Activated T-helper 2 cell treated with anti-CD3 and anti-CD28 coated beads, Interferon-gamma antibody, Interleukin-2, Interleukin-4, amounts not matched to agents 10 μg/mL and 5 μg/mL and 100 μg/mL, durations not matched to agents 14 hours and 24 hours and 36 hours (primary cell): Measurements from ENCODE around the gene HSPG2. TPM values are rescaled to one million over a fixed set of nuclear protein-coding genes. Genes with fewer than 3 reads are reported as not detected.
A peak's percentile ranks its signal among the peaks of the same experiment; 100 is the strongest.
"Not testable (repeated sequence)": the region's sequence is repeated elsewhere in the genome, so short reads cannot be mapped to it uniquely, and the experiment has no call there.

ENCODE experiments used
- DNase-seq: peaks from one replicate; pipeline ENCODE4 v3.0.0; 2021; ENCODE audit warnings: low spot score
- H3K27ac Mint-ChIP-seq: one replicate; pipeline ENCODE4 v1.8.0; 2021; ENCODE audit warnings: mixed read lengths
- H3K27me3 Mint-ChIP-seq: one replicate; pipeline ENCODE4 v1.8.0; 2021; ENCODE audit warnings: low read depth, mixed read lengths
- H3K36me3 Mint-ChIP-seq: one replicate; pipeline ENCODE4 v1.8.0; 2021; ENCODE audit warnings: low read depth, mixed read lengths
- H3K4me1 Mint-ChIP-seq: one replicate; pipeline ENCODE4 v1.8.0; 2021; ENCODE audit warnings: low read depth, mixed read lengths
- H3K4me3 Mint-ChIP-seq: one replicate; pipeline ENCODE4 v1.8.0; 2021; ENCODE audit warnings: low read depth, mild to moderate bottlenecking, moderate library complexity, mixed read lengths
- H3K9me3 Mint-ChIP-seq: one replicate; pipeline ENCODE4 v1.8.0; 2021; ENCODE audit warnings: mixed read lengths
- intact Hi-C: fragments of 100-400 bp; cut with micrococcal nuclease; formaldehyde crosslinking; loops from one replicate; pipeline ENCODE4 v1.15.1; 2023
- total RNA-seq: library from RNA; stranded (reverse); gene quantifications from 2 replicates; pipeline ENCODE4 v1.2.3, GENCODE V29; 2022

HSPG2 gene
- total RNA-seq, 1 donor from 2014 or later, result 4.1 TPM

DNA sequence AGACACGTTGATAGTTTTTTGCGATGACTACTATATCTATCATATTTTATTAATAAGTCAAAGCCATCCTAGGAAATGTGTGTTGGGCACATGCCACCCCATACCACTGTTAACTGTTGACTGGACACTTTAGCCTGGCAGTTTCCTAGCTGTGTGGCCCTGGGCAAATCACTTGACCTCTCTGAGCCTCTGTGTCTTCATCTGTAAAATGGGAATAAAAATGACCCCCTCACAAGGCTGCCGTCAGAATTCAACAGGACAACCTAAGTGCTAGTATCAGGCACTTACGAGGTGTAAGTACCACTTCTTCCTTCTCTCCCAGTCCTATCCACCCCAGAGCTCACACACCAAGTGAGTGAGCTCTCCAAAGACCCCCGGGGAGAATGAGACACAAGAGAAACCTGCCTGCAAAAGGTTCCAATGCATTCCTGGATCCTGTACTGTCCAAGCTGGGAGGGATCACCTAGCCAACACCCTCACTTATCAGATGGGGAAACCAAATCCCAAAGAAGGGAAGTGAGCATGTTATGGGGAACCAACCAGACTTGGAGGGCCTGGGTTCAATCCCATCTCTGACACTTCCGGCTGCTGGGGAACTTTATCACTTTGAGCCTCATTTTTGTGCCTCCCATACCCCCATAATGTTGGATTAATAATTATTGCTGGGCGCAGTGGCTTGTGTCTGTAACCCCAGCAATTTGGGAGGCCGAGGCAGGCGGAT is 24.9 kb downstream of the HSPG2 start:
- Mint-ChIP-seq H3K4me3 (no peak overlapping the region), H3K9me3 (no peaks in the 10 kb centered on the region), H3K27ac (no peak overlapping the region), H3K4me1 (peaks cover 11% of the 10 kb centered on the region), H3K27me3 (no peaks in the 10 kb centered on the region), H3K36me3 (no peaks in the 10 kb centered on the region)
- no peak for DNase-seq
- intact Hi-C loops, result no loop called here

DNA sequence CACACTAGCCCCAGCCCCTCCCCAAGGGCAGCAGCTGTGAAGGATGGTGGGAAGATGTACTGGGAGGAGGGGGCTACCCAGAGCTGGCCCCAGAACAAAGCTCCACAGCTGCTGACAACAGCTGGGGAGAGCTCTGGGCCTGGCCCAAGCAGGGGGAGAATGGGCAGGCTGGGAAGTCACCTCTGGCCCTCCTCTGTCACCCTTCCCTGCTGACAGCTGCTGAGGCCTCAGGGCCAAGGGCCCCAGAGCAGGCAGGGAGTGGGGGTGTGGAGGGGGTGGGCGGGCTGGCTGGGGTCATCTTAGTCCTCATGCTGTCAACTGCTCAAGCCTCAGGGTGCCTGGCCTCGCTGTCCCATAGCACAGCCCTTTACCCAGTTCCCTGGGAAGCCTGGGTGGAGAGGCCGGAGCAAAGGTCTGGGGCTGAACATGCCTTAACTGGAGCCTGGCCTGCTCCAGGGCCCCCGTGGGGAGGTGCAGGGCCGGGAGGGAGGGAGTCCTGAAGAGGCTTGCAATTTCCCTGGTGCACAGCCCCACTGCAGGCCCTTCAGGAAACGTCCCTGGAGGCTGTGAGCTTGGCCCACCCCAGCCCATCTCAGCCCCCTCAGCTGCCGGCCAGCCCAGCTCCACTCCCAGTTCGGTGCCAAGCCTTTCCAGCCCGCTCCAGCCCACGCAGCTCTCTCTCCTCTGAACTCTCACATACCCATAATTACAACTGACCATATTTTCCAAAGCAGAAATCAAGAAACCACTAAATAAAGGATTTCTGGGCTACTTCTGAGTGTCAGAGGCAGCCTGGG is 25.7 kb downstream of the HSPG2 start:
- intact Hi-C loops, result no loop called here
- no peaks in the 10 kb centered on the region for H3K36me3 Mint-ChIP-seq
- H3K27me3 Mint-ChIP-seq, result no peaks in the 10 kb centered on the region
- H3K4me3 Mint-ChIP-seq, result no peak overlapping the region
- no peaks in the 10 kb centered on the region for H3K9me3 Mint-ChIP-seq
- no peak for DNase-seq
- no peak overlapping the region for H3K27ac Mint-ChIP-seq
- peaks cover 11% of the 10 kb centered on the region for H3K4me1 Mint-ChIP-seq

DNA sequence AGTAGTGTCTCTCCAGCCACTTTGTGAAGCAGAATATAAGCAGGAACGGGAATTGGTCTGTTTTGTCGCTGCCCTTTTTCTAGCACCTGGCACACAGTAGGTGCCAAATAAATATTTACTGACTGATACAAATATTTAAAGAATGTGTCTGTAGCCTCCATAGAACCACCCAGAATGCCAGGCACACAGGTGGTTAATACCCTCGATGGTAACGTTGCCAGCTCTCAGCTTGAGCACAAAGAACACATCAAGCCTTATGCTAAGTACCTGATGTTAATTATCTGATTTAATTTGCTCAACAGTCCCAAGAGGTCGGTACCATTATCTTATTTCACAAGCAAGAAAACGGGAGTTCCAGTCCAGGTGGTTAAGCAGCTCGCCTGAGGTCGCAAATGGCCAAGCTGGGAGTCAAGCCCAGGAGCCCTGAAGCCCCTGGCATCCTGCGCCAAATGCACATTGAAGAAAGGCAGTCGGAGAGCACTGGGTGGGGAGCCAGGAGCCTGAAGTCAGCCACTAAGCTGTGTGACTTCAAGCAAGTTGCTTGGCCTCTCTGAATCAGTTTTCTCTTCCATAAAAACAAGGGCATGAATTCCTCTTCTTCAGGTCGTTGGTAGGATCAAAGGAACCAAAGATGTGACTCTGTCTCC is 26.4 kb downstream of the HSPG2 start:
- Mint-ChIP-seq H3K4me1 (peaks cover 11% of the 10 kb centered on the region), H3K36me3 (no peaks in the 10 kb centered on the region), H3K9me3 (no peaks in the 10 kb centered on the region), H3K27ac (no peak overlapping the region), H3K4me3 (no peak overlapping the region), H3K27me3 (no peaks in the 10 kb centered on the region)
- intact Hi-C loops, result no loop called here
- DNase-seq, result no peak

GRCh38 chr1:21909787-21910503 is 27.2 kb downstream of the HSPG2 start:
- Mint-ChIP-seq H3K4me3 (peak overlapping the region; percentile 8), H3K27ac (peak overlapping the region; percentile 67), H3K36me3 (no peaks in the 10 kb centered on the region), H3K4me1 (peaks cover 16% of the 10 kb centered on the region), H3K9me3 (no peaks in the 10 kb centered on the region), H3K27me3 (no peaks in the 10 kb centered on the region)
- DNase-seq, result no peak
- intact Hi-C loops, result no loop called here

- DNase-seq, result no peak
- peak overlapping the region; percentile 67 for H3K27ac Mint-ChIP-seq
- no peaks in the 10 kb centered on the region for H3K36me3 Mint-ChIP-seq
- H3K27me3 Mint-ChIP-seq, result no peaks in the 10 kb centered on the region
- H3K4me1 Mint-ChIP-seq, result peaks cover 18% of the 10 kb centered on the region
- intact Hi-C loops, result no loop called here
- no peaks in the 10 kb centered on the region for H3K9me3 Mint-ChIP-seq
- peak overlapping the region; percentile 8 for H3K4me3 Mint-ChIP-seq
Measured at GRCh38 chr1:21909286-21909759, 27.8 kb downstream of the HSPG2 start.

DNA sequence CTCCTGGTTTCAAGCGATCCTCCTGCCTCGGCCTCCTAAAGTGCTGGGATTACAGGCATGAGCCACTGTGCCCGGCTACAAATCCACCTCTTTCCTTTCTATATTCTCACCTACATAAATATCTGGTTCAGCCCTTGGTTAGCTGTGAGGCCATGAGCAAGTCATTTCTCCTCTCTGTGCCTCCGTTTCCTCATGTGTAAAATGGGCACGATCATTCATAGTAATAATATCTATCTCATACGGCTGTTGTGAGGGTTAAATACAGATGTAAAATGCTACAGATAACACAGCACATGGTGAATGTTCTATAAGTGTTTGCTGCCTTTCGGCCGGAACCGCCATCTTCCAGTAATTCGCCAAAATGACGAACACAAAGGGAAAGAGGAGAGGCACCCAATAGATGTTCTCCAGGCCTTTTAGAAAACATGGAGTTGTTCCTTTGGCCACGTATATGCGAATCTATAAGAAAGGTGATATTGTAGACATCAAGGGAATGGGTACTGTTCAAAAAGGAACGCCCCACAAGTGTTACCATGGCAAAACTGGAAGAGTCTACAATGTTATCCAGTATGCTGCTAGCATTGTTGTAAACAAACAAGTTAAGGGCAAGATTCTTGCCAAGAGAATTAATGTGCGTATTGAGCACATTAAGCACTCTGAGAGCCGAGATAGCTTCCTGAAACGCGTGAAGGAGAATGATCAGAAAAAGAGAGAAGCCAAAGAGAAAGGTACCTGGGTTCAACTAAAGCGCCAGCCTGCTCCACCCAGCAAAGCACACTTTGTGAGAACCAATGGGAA is 29.2 kb downstream of the HSPG2 start:
- H3K4me1 Mint-ChIP-seq, result peaks cover 14% of the 10 kb centered on the region
- intact Hi-C loops, H3K27ac Mint-ChIP-seq, H3K27me3 Mint-ChIP-seq, H3K9me3 Mint-ChIP-seq, H3K4me3 Mint-ChIP-seq, DNase-seq, H3K36me3 Mint-ChIP-seq: not testable (repeated sequence)

DNA sequence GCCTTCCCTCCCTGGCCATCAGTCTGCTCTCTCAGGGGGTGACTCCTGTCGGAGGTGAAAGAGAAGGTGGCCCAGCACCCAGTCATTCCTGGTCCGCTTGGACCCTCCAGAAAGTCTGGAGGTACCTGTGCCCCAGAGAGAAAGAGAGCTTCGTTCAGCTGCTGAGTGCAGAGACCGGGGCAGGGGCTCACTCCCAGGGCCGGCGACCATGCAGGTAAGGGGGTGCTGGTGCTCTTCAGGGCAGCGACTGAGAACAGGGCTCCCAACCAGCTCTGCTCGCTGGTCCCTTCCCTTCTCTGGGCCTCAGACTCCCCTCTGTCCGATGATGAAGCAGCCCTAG is 30.1 kb downstream of the HSPG2 start:
- no peaks in the 10 kb centered on the region for H3K36me3 Mint-ChIP-seq

DNA sequence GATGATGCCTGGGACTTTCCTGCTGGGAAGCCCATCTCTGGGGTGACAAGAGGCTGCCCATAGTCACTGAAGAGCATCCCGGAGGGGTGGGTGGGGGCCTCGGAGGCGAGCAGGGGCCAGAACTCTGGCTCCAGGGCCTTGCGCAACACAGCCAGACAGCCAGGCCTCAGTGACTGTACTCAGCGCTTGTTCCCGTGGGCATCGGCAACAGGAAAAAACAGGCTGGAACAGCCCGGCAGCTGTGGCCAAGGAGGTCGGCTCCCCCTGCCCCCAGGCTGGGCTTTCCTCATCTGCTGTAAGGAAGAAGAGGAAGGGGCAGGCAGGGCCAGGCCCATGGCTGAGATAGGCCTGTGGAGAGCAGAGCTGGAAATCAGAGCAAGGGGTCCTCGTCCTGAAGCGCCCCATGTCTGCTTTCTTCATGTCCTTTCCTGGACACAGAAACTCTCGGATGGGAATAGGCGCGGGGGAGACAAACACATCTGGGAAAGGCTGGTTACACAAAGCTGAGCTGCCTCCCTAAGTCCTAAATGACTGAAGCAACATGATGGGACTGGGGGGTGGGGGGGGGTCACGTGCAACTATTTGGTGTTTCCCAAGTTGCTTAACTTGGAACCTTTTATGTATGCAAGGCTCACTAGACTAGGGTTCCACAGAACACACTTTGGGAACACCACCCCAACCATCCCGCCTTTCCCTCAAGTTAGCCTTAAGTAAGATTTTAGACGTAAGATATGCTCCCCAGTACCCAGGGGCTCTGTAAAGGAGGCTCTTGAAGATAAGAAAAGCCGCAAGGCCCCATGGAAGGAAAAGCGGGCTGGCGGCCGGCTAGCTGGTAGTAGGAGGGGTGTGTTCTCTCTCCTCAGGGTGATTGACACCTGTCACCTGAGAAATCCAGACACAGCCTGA is 30.7 kb downstream of the HSPG2 start:
- no peak for DNase-seq
- Mint-ChIP-seq H3K27ac (no peak overlapping the region), H3K4me3 (no peak overlapping the region), H3K27me3 (no peaks in the 10 kb centered on the region), H3K4me1 (peaks cover 14% of the 10 kb centered on the region), H3K9me3 (no peaks in the 10 kb centered on the region), H3K36me3 (no peaks in the 10 kb centered on the region)
- intact Hi-C loops, result no loop called here

More for the DNA sequence above, 30.1 kb downstream of the HSPG2 start:
- H3K4me3 Mint-ChIP-seq, result no peak overlapping the region
- H3K4me1 Mint-ChIP-seq, result peaks cover 14% of the 10 kb centered on the region
- no peaks in the 10 kb centered on the region for H3K9me3 Mint-ChIP-seq
- no peak overlapping the region for H3K27ac Mint-ChIP-seq
- no peak for DNase-seq
- no peaks in the 10 kb centered on the region for H3K27me3 Mint-ChIP-seq
- intact Hi-C loops, result no loop called here

- H3K9me3 Mint-ChIP-seq, result no peaks in the 10 kb centered on the region
- no peaks in the 10 kb centered on the region for H3K36me3 Mint-ChIP-seq
- peak overlapping the region; percentile 17 for H3K27ac Mint-ChIP-seq
- intact Hi-C loops, result no loop called here
- DNase-seq, result no peak
- peaks cover 8% of the 10 kb centered on the region for H3K4me1 Mint-ChIP-seq
- no peaks in the 10 kb centered on the region for H3K27me3 Mint-ChIP-seq
- H3K4me3 Mint-ChIP-seq, result no peak overlapping the region
Measured at GRCh38 chr1:21904704-21905520, 32.2 kb downstream of the HSPG2 start.

DNA sequence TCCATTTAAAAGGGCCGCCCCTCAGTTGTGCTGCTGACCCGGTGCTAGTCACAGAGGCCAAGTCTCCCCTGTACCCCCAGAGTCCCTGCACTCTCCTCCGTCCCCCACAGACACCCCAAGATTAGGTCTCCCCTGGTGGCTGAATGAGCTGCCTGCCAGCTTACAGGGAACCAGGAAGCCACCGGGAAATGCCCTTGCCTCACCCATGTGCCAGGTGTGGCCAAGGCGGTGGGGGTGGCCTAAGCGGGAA is 32.7 kb downstream of the HSPG2 start:
- intact Hi-C loops, result no loop called here
- DNase-seq, result no peak
- Mint-ChIP-seq H3K27ac (no peak overlapping the region), H3K27me3 (no peaks in the 10 kb centered on the region), H3K9me3 (no peaks in the 10 kb centered on the region), H3K36me3 (no peaks in the 10 kb centered on the region), H3K4me1 (peaks cover 7% of the 10 kb centered on the region), H3K4me3 (no peak overlapping the region)
